H1 (cell line): ENCODE measurements around the gene RBBP5. TPM values are rescaled to one million over a fixed set of nuclear protein-coding genes. Genes with fewer than 3 reads are reported as not detected.

ENCODE experiments used
- CTCF ChIA-PET: fragments of 300-600 bp; sonication (Branson Sonifier 250); formaldehyde crosslinking; loops from one replicate; lab custom pipeline; 2021; ENCODE audit not compliant: partially characterized antibody; lab: Charles Lee
- POLR2A ChIA-PET: fragments of 300-600 bp; sonication (Branson Sonifier 250); formaldehyde crosslinking; loops from one replicate; lab custom pipeline; 2021; ENCODE audit warnings: inconsistent platforms; ENCODE audit not compliant: partially characterized antibody; lab: Charles Lee
- DNase-seq, 2 experiments: peaks; one replicate each; pipeline versions ENCODE4 v3.0.0 to v3.0.0-alpha.2; 2010 to 2022; ENCODE audit warnings: low spot score in 2 of 2, low read depth in 1 of 2, mixed read lengths in 1 of 2
- FAIRE-seq: peaks from 2 replicates; lab custom pipeline; 2011; peaks lifted over from hg19 to GRCh38; lab: Jason Lieb, UNC
- H2AFZ ChIP-seq: 2 replicates; pipeline ENCODE4 v1.8.1; 2012; ENCODE audit warnings: low read length, inconsistent platforms
- H2AK5ac ChIP-seq: 2 replicates; pipeline ENCODE4 v1.6.1; 2013; ENCODE audit warnings: low read depth, low read length
- H2BK120ac ChIP-seq: replicated peaks from 2 replicates; pipeline ENCODE3; 2013; ENCODE audit warnings: low read depth, low read length, inconsistent platforms
- H2BK12ac ChIP-seq: 2 replicates; pipeline ENCODE4 v1.6.1; 2013; ENCODE audit warnings: low read depth, low read length
- H2BK15ac ChIP-seq: 2 replicates; pipeline ENCODE4 v1.6.1; 2013; ENCODE audit warnings: low read length
- H2BK20ac ChIP-seq: 2 replicates; pipeline ENCODE4 v1.6.1; 2013; ENCODE audit warnings: low read length
- H2BK5ac ChIP-seq: 2 replicates; pipeline ENCODE4 v1.6.1; 2013; ENCODE audit warnings: low read depth, low read length
- H3K14ac ChIP-seq: 2 replicates; pipeline ENCODE4 v1.6.1; 2013; ENCODE audit warnings: inconsistent platforms; ENCODE audit not compliant: insufficient read length
- H3K18ac ChIP-seq: 2 replicates; pipeline ENCODE4 v1.6.1; 2013; ENCODE audit warnings: low read length; ENCODE audit errors: extremely low read depth
- H3K23ac ChIP-seq: 2 replicates; pipeline ENCODE4 v1.6.1; 2013; ENCODE audit warnings: inconsistent platforms; ENCODE audit not compliant: insufficient read length
- H3K23me2 ChIP-seq: 2 replicates; pipeline ENCODE4 v1.6.1; 2013; ENCODE audit warnings: low read depth, low read length
- H3K27ac ChIP-seq: 2 replicates; pipeline ENCODE4 v1.6.1; 2011; ENCODE audit warnings: low read depth, low read length, inconsistent platforms
- H3K27me3 ChIP-seq, 4 experiments: replicated peaks in 1 of 4; 1 replicate in 1 of 4; 2 replicates in 3 of 4; pipeline versions ENCODE4 v1.6.1 to v1.8.1; 2011 to 2013; ENCODE audit warnings: low read length in 3 of 4, mild to moderate bottlenecking in 3 of 4, inconsistent platforms in 2 of 4, mixed read lengths in 2 of 4, moderate library complexity in 1 of 4; ENCODE audit not compliant: control insufficient read depth in 3 of 4, insufficient read depth in 3 of 4; ENCODE audit errors: extremely low read depth in 1 of 4
- H3K36me3 ChIP-seq, 4 experiments: 2 replicates each; pipeline versions ENCODE4 v1.6.1 to v1.8.1; 2011 to 2013; ENCODE audit warnings: mild to moderate bottlenecking in 4 of 4, low read length in 3 of 4, moderate library complexity in 2 of 4, control low read depth in 1 of 4, inconsistent platforms in 1 of 4; ENCODE audit not compliant: insufficient read depth in 4 of 4, control insufficient read depth in 2 of 4
- H3K4ac ChIP-seq: replicated peaks from 2 replicates; pipeline ENCODE3; 2013; ENCODE audit warnings: low read length, low read depth, mixed read lengths, inconsistent platforms; ENCODE audit not compliant: insufficient read length
- H3K4me1 ChIP-seq, 4 experiments: replicated peaks in 1 of 4; 1 replicate in 1 of 4; 2 replicates in 3 of 4; pipeline versions ENCODE4 v1.6.1 to v1.8.1; 2011 to 2013; ENCODE audit warnings: low read length in 3 of 4, inconsistent platforms in 2 of 4, mixed read lengths in 1 of 4; ENCODE audit not compliant: insufficient read depth in 4 of 4, control insufficient read depth in 3 of 4
- H3K4me2 ChIP-seq, 2 experiments: 2 replicates each; pipeline versions ENCODE4 v1.6.1 to v1.8.1; 2011 to 2013; ENCODE audit warnings: low read depth in 2 of 2, low read length in 2 of 2, control low read depth in 1 of 2, inconsistent platforms in 1 of 2, mild to moderate bottlenecking in 1 of 2; ENCODE audit not compliant: insufficient read depth in 1 of 2
- H3K4me3 ChIP-seq, 4 experiments: fragments of 200-600, 300-600 bp in 1 of 4; sonication (generic), shearing (Covaris generic), sonication (Bioruptor Twin) in 1 of 4; 2 replicates each; pipeline versions ENCODE4 v1.5.1 to v1.8.1; 2011 to 2016; ENCODE audit warnings: low read length in 4 of 4, low read depth in 3 of 4, control low read depth in 2 of 4, inconsistent platforms in 2 of 4, mild to moderate bottlenecking in 2 of 4, mixed read lengths in 1 of 4, moderate library complexity in 1 of 4; ENCODE audit not compliant: insufficient read depth in 2 of 4; ENCODE audit errors: extremely low read depth in 1 of 4
- H3K56ac ChIP-seq: replicated peaks from 2 replicates; pipeline ENCODE3; 2013; ENCODE audit warnings: low read depth, mild to moderate bottlenecking, mixed read lengths, low read length, inconsistent platforms; ENCODE audit not compliant: insufficient read length
- H3K79me1 ChIP-seq: 2 replicates; pipeline ENCODE4 v1.6.1; 2013; ENCODE audit warnings: low read depth, low read length, control low read depth
- H3K79me2 ChIP-seq, 2 experiments: 2 replicates each; pipeline versions ENCODE4 v1.6.1 to v1.8.1; 2012 to 2013; ENCODE audit warnings: low read length in 2 of 2, mild to moderate bottlenecking in 2 of 2, inconsistent platforms in 1 of 2; ENCODE audit not compliant: insufficient read depth in 2 of 2, control insufficient read depth in 1 of 2
- H3K9ac ChIP-seq, 4 experiments: replicated peaks in 1 of 4; 1 replicate in 1 of 4; 2 replicates in 3 of 4; pipeline versions ENCODE4 v1.6.1 to v1.8.1; 2011 to 2013; ENCODE audit warnings: low read depth in 3 of 4, low read length in 3 of 4, control low read depth in 2 of 4, mild to moderate bottlenecking in 2 of 4, moderate library complexity in 2 of 4, inconsistent platforms in 1 of 4; ENCODE audit errors: extremely low read depth in 1 of 4
- H3K9me3 ChIP-seq, 2 experiments: 2 replicates each; pipeline versions ENCODE4 v1.6.1 to v1.8.1; 2012 to 2013; ENCODE audit warnings: mild to moderate bottlenecking in 2 of 2, moderate library complexity in 2 of 2, control low read depth in 1 of 2, inconsistent platforms in 1 of 2, low read depth in 1 of 2, low read length in 1 of 2, mixed read lengths in 1 of 2; ENCODE audit not compliant: insufficient read depth in 2 of 2
- H4K20me1 ChIP-seq, 2 experiments: replicated peaks in 1 of 2; 2 replicates each; pipeline versions ENCODE3 to v1.8.1; 2011 to 2013; ENCODE audit warnings: inconsistent platforms in 2 of 2, low read length in 2 of 2, mild to moderate bottlenecking in 1 of 2; ENCODE audit not compliant: insufficient read depth in 2 of 2, control insufficient read depth in 1 of 2
- H4K5ac ChIP-seq: 2 replicates; pipeline ENCODE4 v1.6.1; 2013; ENCODE audit warnings: low read length, low read depth, mixed read lengths, inconsistent platforms; ENCODE audit not compliant: insufficient read length
- H4K8ac ChIP-seq: 2 replicates; pipeline ENCODE4 v1.8.0; 2013; ENCODE audit warnings: mild to moderate bottlenecking, moderate library complexity, low read length, inconsistent platforms; ENCODE audit not compliant: insufficient read depth; ENCODE audit errors: extremely low read depth
- H4K91ac ChIP-seq: replicated peaks from 2 replicates; pipeline ENCODE3; 2013; ENCODE audit warnings: low read length, mixed read lengths, inconsistent platforms; ENCODE audit not compliant: insufficient read length
- ATF3 ChIP-seq: IDR thresholded peaks from 2 replicates; pipeline ENCODE4 v1.6.1; 2011; ENCODE audit warnings: low read depth, mild to moderate bottlenecking, low read length; ENCODE audit not compliant: insufficient read depth
- CEBPB ChIP-seq: IDR thresholded peaks from 2 replicates; pipeline ENCODE4 v1.6.1; 2012; ENCODE audit warnings: low read depth, low read length
- EP300 ChIP-seq, 2 experiments: IDR thresholded peaks; 1 replicate in 1 of 2; 2 replicates in 1 of 2; pipeline ENCODE4 v1.6.1; 2011 to 2012; ENCODE audit warnings: low read depth in 2 of 2, low read length in 2 of 2, mild to moderate bottlenecking in 2 of 2, borderline replicate concordance in 1 of 2, inconsistent platforms in 1 of 2, moderate library complexity in 1 of 2
- JUND ChIP-seq: IDR thresholded peaks from 2 replicates; pipeline ENCODE4 v1.6.1; 2011; ENCODE audit warnings: mild to moderate bottlenecking, improper control_type of control experiment, low read length
- SP2 ChIP-seq: IDR thresholded peaks from 2 replicates; pipeline ENCODE4 v1.6.1; 2012; ENCODE audit warnings: mild to moderate bottlenecking, low read length, inconsistent platforms
- TCF12 ChIP-seq: IDR thresholded peaks from 2 replicates; pipeline ENCODE4 v1.6.1; 2011; ENCODE audit warnings: low read depth, mild to moderate bottlenecking, low read length
- polyA plus RNA-seq, 7 experiments: library from polyadenylated mRNA; depleted of rRNA in 3 of 7; stranded (reverse) in 5 of 7; unstranded in 2 of 7; fragments of >200 nt in 5 of 7; fragments of 200-250 nt in 2 of 7; gene quantifications; 1 replicate in 5 of 7; 2 replicates in 1 of 7; 4 replicates in 1 of 7; pipeline versions ENCODE4 v1.2.1 to v1.2.3, GENCODE V29; 2011 to 2013; ENCODE audit warnings: missing spikeins in 2 of 7, mixed read lengths in 2 of 7
- total RNA-seq: library from RNA; stranded (reverse); fragmentation: NEBNext Ultra II Directional; extraction: Animal tissue kit (Norgen Biotek cat#: 25700); gene quantifications from 2 replicates; pipeline ENCODE4 v1.2.1, GENCODE V29; 2021

RBBP5 gene
- total and polyA plus RNA-seq, 2 of the 8 experiments (the other 6 are each of a cell fraction or from before 2014, with no cell fraction given) = 6.7 to 21.5 TPM

GRCh38 chr1:205095422-205095821, 26.4 kb downstream of the RBBP5 start:
- H3K4me1 ChIP-seq = no peaks in the 10 kb centered on the region
- H3K18ac ChIP-seq = no peak overlapping the region
- H4K8ac ChIP-seq = no peak overlapping the region
- no peak overlapping the region for H2AK5ac ChIP-seq
- H3K14ac ChIP-seq = no peak overlapping the region
- TF ChIP-seq ATF3 (no peak), CEBPB (no peak), EP300 (IDR thresholded peaks at IDR 0.05; ENCODE audit: borderline replicate concordance in 1 of 2, low read depth in 2 of 2, low read length in 2 of 2) (no peak), JUND (no peak), TCF12 (no peak), SP2 (no peak)
- no peak overlapping the region for H2BK120ac ChIP-seq
- H3K23ac ChIP-seq = no peak overlapping the region
- H3K27ac ChIP-seq = no peak overlapping the region
- H4K20me1 ChIP-seq = peaks cover 2% of the 10 kb centered on the region in 2 experiments
- POLR2A ChIA-PET = interaction anchor here (1.4 kb wide), 1 partner anchor 15 kb away, joined by 4 read pairs; no protein-coding TSS in a partner anchor
- H2AFZ ChIP-seq = no peak overlapping the region
- no peak overlapping the region for H2BK15ac ChIP-seq
- no peak overlapping the region for H2BK20ac ChIP-seq
- no peak overlapping the region for H3K4ac ChIP-seq
- FAIRE-seq (no peak), DNase-seq (no peak)
- no peak overlapping the region for H3K4me2 ChIP-seq
- H3K79me1 ChIP-seq = no peaks in the 10 kb centered on the region
- H3K9me3 ChIP-seq = no peaks in the 10 kb centered on the region
- H4K91ac ChIP-seq = no peak overlapping the region
- H2BK5ac ChIP-seq = no peak overlapping the region
- no peak overlapping the region for H3K56ac ChIP-seq
- CTCF ChIA-PET = interaction anchor here (1.3 to 1.5 kb wide), 3 partner anchors 14 to 161 kb away, joined by 3 to 8 read pairs (median 8); no protein-coding TSS in a partner anchor
- H3K4me3 ChIP-seq = no peak overlapping the region
- no peak overlapping the region for H2BK12ac ChIP-seq
- peaks cover 24 to 72% (median 60%) of the 10 kb centered on the region in 4 experiments for H3K36me3 ChIP-seq
- 0 out of 2 replicates have a peak, but pooled peaks cover 1% of the 10 kb centered on the region for H3K23me2 ChIP-seq
- H3K79me2 ChIP-seq = no peaks in the 10 kb centered on the region
- no peak overlapping the region for H3K9ac ChIP-seq
- no peak overlapping the region for H4K5ac ChIP-seq
- H3K27me3 ChIP-seq = no peaks in the 10 kb centered on the region
